ENCODE data around the gene MAGED2. TPM values are rescaled to one million over a fixed set of nuclear protein-coding genes. Genes with fewer than 3 reads are reported as not detected.

The MAGED2 gene
- total RNA-seq, 4 donors from 2014 or later = 50.7 to 105 (median 84.4) TPM

DNA sequence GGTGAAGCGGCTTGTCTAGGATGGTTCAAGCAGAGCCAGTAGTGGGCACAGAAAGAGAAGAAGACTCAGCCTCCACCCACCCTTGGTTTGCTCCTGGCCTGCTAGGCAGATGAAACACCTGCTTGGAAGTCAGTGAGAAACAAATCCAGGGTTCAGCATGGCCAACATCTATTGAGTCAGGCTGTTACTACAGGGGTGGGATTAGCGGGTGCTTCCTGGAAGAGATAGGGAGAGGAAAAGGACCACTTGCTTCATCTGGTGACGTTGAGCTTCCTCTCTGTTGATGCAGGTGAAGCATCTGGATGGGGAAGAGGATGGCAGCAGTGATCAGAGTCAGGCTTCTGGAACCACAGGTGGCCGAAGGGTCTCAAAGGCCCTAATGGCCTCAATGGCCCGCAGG is 3.0 kb downstream of the MAGED2 start:
- TF ChIP-seq, protein P1, sequence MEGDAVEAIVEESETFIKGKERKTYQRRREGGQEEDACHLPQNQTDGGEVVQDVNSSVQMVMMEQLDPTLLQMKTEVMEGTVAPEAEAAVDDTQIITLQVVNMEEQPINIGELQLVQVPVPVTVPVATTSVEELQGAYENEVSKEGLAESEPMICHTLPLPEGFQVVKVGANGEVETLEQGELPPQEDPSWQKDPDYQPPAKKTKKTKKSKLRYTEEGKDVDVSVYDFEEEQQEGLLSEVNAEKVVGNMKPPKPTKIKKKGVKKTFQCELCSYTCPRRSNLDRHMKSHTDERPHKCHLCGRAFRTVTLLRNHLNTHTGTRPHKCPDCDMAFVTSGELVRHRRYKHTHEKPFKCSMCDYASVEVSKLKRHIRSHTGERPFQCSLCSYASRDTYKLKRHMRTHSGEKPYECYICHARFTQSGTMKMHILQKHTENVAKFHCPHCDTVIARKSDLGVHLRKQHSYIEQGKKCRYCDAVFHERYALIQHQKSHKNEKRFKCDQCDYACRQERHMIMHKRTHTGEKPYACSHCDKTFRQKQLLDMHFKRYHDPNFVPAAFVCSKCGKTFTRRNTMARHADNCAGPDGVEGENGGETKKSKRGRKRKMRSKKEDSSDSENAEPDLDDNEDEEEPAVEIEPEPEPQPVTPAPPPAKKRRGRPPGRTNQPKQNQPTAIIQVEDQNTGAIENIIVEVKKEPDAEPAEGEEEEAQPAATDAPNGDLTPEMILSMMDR (IDR thresholded peaks at IDR 0.05; ENCODE audit: low read depth) = no peak

DNA sequence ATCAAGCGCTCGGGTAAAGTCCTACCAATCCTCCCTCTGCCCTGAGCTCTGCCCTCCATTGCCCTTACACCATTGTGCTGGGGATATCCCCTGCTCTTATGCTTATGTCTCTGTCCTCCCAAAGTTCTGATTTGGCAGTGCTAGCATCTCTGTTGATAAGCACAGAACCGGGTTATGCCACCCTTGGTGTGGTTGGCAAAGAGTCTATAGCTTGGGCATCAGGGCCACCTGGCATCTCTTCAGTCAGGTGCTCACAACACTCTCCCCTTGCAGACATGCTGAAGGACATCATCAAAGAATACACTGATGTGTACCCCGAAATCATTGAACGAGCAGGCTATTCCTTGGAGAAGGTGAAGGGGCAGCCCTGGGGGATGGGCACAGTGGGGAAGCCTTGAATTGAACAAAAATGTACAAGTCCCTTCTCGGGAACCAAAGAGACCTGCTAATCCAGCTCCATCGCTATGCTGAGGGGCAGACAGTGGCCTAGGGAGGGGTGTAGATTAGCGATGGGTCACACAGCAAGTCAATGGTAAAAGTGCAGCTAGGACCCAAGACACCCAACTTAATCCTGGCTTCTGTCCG is 3.8 kb downstream of the MAGED2 start:
- TF ChIP-seq, protein P1 (IDR thresholded peaks at IDR 0.05; ENCODE audit: low read depth) = no peak

DNA sequence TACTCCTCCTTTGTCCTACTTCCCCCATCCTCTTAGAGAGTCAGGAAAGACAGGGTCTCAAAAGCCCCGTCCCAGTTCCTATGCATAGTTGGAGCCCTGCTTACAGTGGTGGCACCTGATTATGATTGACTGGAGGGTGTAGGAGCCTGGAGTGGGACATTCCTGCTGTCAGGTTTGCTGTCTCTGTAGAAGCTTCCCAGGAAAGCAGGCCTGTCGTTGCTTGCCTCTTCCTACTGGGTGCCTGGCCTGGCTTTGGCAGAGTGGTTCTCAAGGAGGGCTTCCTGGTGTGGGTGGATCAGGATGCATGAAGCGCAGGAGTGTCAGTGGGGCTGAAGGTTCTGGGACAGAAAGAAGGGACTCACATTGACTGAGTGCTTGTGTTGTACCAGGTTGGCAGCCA is 4.8 kb downstream of the MAGED2 start:
- TF ChIP-seq, protein P1 (IDR thresholded peaks at IDR 0.05; ENCODE audit: low read depth) = no peak

DNA sequence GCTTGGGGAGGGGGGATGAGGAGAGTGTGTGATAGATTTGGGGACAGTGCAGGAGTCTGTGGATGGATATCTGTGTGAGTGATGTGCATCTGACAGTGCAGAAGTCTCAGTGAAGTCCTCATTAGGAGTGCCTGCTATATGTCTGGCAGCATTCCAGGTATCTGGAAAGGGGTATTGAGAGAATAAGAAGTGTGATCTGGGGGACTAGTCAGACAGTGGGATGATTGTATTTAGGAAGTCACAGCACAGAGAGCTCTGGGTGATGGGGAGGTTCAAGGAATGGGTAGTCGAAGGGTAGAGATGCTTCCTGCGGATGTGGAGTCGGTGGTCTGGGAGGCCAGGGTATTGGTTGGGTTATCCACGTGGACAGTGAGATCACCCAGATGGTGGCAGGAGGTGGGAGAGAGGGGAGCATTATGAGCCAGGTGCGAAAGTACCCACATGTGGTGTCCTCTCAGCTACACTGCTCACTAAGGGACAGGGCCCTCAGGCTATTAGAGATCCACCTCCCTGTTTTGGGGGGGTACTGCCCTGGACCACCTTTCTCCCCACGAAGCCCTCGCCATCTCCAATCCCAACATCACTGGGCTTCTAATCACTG is 9.8 kb downstream of the MAGED2 start:
- TF ChIP-seq, protein P1 (IDR thresholded peaks at IDR 0.05; ENCODE audit: low read depth) = no peak

DNA sequence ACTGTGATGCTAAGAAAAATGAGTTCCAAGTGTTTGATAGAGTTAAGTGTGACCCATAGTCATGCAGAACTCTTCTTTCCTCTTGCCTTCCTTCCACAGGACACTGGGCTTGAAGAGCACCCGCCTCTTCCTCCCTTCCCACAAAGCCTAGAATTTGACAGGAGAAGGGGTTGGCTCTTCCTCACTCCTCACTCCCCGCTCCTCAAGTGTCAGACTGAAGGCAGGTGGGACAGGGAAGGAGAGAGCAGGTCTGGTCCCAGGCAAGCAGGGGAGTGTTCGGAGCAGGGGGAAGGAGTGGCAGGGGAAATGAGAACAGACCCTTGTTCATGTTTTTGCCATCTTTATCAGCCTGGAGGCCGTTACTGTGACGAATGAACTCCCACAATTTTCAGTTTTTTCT is 10.7 kb downstream of the MAGED2 start:
- TF ChIP-seq, protein P1 (IDR thresholded peaks at IDR 0.05; ENCODE audit: low read depth) = no peak

DNA sequence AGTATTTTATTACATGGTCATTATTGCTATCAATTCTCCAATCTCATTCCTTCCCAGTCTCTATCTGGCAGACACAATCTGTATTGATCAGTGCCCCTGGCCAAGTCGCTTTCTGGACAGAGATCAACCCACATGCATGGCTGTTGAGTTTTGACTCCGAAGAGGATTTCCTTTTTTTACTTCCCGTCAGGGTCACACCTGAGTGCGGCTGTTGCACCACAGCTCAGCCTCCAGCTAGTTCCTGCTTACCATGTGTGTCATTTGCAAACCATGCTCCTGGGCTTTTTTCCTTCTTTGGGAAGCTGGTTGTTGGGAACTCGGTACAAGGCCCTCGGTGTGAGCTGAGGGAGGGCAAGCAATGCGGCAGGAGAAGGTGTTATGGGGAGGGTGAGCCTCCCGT is 11.7 kb downstream of the MAGED2 start:
- TF ChIP-seq, protein P1 (IDR thresholded peaks at IDR 0.05; ENCODE audit: low read depth) = no peak

DNA sequence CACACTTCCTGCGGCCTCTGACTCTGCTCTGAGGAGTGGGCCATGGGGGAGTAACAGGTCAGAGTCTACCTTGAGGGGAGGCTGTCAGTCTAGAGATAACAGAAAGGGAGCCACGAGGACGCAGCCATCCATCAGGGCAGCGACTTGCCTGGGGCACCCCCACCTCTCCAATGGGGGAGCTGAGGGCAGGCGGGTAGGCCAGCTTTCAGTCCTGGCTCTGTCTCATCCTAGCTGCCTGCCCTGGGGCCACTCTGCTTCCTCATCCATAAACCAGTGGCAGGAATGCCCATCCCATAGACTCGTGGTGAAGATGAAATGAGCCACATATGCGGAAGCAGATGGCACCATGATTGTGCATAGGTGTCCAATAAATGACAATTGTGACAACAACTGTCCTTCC is 13.2 kb downstream of the MAGED2 start:
- TF ChIP-seq, protein P1 (IDR thresholded peaks at IDR 0.05; ENCODE audit: low read depth) = no peak
